Neural cell (in vitro differentiated cells): Measurements from ENCODE around the gene HIPK2.

ENCODE experiments used
- EZH2 ChIP-seq: fragments of 200-600, 300-800 bp; shearing (Covaris generic), sonication (generic); IDR thresholded peaks from 2 replicates; pipeline ENCODE4 v1.6.1; 2014; ENCODE audit warnings: antibody characterized with exemption, low read length, borderline replicate concordance, mild to moderate bottlenecking; ENCODE audit not compliant: insufficient read depth, poor library complexity, severe bottlenecking
- TAF1 ChIP-seq: IDR thresholded peaks from 2 replicates; pipeline ENCODE4 v1.6.1; 2012; ENCODE audit warnings: low read depth
- TF ChIP-seq, protein P1 (sequence below): fragments of 450-650 bp; IDR thresholded peaks from 2 replicates; pipeline ENCODE4 v1.5.1; 2014; ENCODE audit warnings: antibody characterized with exemption, mild to moderate bottlenecking, moderate library complexity; ENCODE audit not compliant: poor library complexity, severe bottlenecking

- TF ChIP-seq, protein P1, sequence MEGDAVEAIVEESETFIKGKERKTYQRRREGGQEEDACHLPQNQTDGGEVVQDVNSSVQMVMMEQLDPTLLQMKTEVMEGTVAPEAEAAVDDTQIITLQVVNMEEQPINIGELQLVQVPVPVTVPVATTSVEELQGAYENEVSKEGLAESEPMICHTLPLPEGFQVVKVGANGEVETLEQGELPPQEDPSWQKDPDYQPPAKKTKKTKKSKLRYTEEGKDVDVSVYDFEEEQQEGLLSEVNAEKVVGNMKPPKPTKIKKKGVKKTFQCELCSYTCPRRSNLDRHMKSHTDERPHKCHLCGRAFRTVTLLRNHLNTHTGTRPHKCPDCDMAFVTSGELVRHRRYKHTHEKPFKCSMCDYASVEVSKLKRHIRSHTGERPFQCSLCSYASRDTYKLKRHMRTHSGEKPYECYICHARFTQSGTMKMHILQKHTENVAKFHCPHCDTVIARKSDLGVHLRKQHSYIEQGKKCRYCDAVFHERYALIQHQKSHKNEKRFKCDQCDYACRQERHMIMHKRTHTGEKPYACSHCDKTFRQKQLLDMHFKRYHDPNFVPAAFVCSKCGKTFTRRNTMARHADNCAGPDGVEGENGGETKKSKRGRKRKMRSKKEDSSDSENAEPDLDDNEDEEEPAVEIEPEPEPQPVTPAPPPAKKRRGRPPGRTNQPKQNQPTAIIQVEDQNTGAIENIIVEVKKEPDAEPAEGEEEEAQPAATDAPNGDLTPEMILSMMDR: no peak
- TF ChIP-seq TAF1 (no peak), EZH2 (no peak)
These were observed 122.5 kb downstream of the HIPK2 start for GRCh38 chr7:139655305-139655704.
